Stimulated activated naive CD8-positive, alpha-beta T cell treated with anti-CD3 and anti-CD28 coated beads, Interleukin-15, Interleukin-2, amounts not matched to agents 100 U/mL and 50 U/mL, for 24 hours (primary cell): ENCODE data around the gene BPIFA3.
A peak's percentile ranks its signal among the peaks of the same experiment; 100 is the strongest.
"Not testable (repeated sequence)": the region's sequence is repeated elsewhere in the genome, so short reads cannot be mapped to it uniquely, and the experiment has no call there.

Experiments used
- ATAC-seq: fragments of 150-1000 bp; cut with Tn5 transposase; one replicate; pipeline ENCODE4 v1.10.0; 2021
- DNase-seq: peaks from one replicate; pipeline ENCODE4 v3.0.0; 2021

BPIFA3 gene

GRCh38 chr20:33217052-33217451 lies at the start of gene BPIFA3:
Gene BPIFA3, plus strand, starts transcription at chr20:33217352. Its CDS starts 185 bp downstream, at chr20:33217537.
- DNase-seq (no peak), ATAC-seq (no peak)

DNA sequence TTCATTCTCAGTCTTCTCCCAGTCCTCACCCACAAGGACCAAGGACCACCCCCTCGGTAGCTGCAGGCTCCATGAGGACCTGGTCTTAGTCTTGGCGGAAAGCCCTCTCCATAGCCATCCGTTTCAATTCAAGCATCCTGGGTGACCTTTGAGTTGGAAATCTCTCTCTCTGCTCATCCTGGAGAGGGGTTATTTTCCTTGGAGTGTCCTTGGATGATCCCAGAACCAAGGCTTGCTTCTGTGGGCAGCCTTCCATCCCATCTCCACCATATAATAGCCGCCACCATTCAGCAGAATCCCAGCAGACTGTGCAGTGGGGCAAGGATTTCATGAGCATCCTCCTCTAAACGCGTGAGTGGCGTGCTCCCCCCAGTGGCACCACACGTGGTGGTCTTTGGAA lies 49.3 kb upstream of the BPIFA3 start, which contains the start of gene BPIFA2:
Gene BPIFA2 (plus strand): TSS at position 301 of the 400 bp plus-strand sequence. CDS start 987 bp downstream, outside the sequence.
- no peak for DNase-seq
- no peak for ATAC-seq

DNA sequence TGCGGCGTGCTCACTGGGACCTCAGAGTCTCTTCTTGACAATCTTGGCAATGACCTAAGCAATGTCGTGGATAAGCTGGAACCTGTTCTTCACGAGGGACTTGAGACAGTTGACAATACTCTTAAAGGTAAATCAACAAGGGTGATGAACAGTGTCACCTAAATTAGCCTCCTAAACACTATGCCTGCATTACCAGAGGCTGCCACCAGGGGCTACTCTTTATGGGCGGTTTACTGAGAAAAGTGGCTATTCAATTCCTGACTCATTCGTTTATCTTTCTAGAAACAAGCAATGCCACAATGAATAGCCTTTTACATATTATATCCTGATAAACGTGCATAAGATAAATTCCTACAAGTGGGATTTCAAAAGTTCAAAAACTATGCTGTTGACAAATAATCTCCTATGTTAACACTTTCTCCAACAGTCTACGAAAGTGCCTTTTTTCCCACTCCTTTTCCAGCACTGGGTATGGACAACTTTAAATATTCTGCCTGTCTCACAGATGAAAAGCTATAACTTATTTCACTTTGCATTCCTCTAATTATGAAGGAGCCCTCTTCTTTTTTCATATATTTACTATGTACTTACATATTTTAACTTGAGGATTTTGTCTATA lies 47.9 kb upstream of the BPIFA3 start:
- ATAC-seq (no peak), DNase-seq (peak; percentile 48)

DNA sequence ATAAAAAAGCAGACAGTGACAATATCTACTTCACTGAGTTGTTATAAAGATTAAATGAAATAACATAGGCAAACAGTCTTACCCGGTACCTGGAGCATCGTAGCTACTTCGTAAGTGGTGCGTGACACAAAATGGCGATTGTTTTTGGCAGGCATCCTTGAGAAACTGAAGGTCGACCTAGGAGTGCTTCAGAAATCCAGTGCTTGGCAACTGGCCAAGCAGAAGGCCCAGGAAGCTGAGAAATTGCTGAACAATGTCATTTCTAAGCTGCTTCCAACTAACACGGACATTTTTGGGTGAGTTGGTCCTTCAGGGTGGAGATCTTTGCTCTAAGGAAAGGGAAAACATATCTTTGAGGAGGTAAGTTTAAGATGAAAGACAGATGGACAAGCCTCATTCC lies 44.4 kb upstream of the BPIFA3 start:
- no peak for DNase-seq

GRCh38 chr20:33175123-33175522 lies 42.0 kb upstream of the BPIFA3 start:
- DNase-seq (no peak), ATAC-seq (no peak)

More for the DNA sequence above, 44.4 kb upstream of the BPIFA3 start:
- no peak for ATAC-seq

DNA sequence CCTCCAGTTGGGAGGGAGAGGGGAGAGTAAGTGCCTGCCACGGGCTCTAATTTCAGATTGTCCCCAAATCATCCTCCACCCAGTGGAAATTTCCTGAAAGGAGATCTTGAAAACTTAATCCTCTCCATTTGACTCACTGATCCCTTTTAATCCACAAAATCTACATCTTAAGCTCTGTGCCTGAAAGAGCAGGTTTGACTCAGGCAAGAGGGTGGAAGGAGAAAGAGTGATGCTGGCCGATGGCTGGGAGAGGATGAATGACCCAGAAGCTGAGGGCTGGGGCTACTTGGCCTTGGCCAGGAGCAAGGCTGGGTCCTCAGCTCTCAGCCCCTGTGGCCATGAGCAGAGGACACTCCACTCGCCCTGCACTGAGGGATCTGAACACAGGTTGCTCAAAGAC lies 41.1 kb upstream of the BPIFA3 start:
- DNase-seq (no peak), ATAC-seq (no peak)

DNA sequence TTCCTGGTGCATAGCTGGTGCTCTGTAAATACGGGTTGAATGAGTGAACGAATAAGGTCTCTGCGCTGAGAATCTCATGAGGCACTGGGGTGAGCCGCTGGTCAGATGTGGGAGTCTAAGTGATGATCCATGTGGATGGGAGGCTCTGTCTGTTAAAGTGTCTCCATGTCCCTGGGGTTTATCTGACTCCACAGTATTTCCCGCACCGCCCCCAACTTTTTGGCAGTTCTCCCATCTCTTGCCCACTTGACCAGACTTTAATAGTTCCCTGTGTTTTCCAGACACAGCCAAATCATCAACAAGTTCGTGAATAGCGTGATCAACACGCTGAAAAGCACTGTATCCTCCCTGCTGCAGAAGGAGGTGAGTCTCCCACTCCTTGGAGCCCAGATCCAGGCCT lies 39.3 kb upstream of the BPIFA3 start:
- ATAC-seq (no peak), DNase-seq (no peak)

DNA sequence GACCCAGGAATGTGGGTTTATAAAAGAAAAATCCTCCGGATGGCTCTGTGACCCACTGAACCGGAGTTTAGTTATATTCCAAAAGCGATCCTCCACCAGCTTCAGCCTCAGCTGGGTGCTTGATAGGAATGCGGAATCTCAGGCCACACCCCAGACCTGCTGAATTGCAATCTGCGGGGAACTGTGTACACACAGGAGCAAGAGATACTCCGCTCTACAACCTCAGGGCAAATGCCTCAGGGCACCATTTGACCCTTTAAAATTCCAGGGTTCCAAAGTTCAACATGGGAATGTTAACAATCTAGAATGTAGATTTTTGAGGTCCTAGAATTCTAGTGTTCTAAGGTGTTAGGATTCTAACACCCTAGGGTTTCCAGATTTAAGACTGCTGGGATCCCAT lies 38.4 kb upstream of the BPIFA3 start:
- DNase-seq (no peak), ATAC-seq (no peak)

GRCh38 chr20:33180169-33180568 lies 37.0 kb upstream of the BPIFA3 start:
- ATAC-seq (no peak), DNase-seq (no peak)

GRCh38 chr20:33181482-33182093 lies 35.6 kb upstream of the BPIFA3 start:
- no peak for ATAC-seq
- DNase-seq: no peak

DNA sequence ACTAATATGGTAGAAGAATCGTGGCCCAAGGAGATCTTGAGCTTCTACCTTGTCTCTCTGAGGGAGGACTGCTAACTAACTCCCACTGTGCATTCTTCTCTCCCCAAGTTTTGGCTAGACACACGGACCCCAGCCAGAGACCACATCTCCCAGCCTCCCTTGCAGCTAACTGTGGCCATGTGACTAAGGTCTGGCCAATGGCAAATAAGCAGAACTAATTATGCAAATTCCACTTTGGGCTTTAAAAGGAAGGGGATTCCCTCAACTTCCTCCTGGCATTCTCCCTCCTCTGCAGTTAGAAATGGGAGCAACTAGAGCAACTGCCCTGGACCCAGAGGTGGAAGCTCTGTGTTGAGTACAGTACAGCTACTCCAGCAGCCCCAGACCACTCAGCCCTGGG lies 33.8 kb upstream of the BPIFA3 start:
- DNase-seq: no peak
- ATAC-seq: no peak

- DNase-seq, ATAC-seq: not testable (repeated sequence)
Measured at GRCh38 chr20:33185031-33185590, 32.0 kb upstream of the BPIFA3 start.

DNA sequence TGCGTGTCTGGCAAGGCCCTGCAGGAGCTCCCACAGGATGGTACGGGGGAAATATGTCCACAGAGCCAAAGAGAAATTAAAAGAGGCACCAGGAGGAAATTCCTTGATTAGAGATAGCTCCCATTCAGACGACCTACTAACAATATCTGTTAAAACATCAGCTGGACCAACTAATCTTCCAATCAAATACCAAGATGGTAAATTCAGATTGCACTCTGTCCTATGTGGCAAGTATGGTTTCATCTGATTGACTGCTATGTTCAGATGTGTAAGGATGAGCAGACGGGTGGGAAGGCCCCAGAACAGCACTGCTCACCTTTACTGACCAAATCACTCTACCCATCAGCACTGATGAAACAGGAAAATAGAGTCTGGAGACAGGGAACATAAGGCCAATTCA lies 29.7 kb upstream of the BPIFA3 start:
- ATAC-seq (no peak), DNase-seq (no peak)

GRCh38 chr20:33188421-33188820 lies 28.7 kb upstream of the BPIFA3 start:
- no peak for ATAC-seq
- no peak for DNase-seq

GRCh38 chr20:33191484-33191883 lies 25.7 kb upstream of the BPIFA3 start:
- ATAC-seq: no peak
- DNase-seq: no peak

GRCh38 chr20:33191955-33192354 lies 25.2 kb upstream of the BPIFA3 start:
- ATAC-seq: no peak
- no peak for DNase-seq

DNA sequence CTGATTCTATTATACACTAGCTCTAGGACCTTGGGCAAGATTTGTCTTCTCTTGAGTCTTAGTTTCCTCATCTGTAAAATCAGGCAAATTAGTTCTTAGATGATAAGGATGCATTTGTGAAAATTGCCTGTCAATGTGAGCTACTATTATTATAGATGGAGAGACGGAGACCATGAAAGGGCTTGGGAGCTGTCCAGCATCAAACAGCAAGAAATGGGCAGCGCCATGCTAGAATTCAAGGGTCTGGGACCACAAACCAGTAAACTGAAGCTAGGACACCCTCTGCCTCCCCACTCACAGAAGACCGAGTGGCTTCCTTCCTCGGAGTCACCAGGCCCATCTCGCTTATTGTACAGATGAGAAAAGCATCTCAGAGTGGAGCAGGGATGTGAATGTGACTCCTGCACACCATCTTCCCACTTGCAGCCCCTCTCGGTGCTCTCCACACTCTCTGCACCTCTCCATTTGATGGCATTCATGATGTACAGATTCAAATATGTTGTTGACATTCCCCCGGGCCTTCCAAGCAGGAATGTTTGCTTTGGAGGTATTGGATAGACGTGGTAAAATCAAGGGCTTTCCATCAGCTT lies 24.1 kb upstream of the BPIFA3 start:
- DNase-seq (no peak), ATAC-seq (no peak)

- DNase-seq (no peak), ATAC-seq (no peak)
Measured at GRCh38 chr20:33199026-33199425, 18.1 kb upstream of the BPIFA3 start.

- ATAC-seq (no peak), DNase-seq (no peak)
Measured at GRCh38 chr20:33202451-33202850, 14.7 kb upstream of the BPIFA3 start.

DNA sequence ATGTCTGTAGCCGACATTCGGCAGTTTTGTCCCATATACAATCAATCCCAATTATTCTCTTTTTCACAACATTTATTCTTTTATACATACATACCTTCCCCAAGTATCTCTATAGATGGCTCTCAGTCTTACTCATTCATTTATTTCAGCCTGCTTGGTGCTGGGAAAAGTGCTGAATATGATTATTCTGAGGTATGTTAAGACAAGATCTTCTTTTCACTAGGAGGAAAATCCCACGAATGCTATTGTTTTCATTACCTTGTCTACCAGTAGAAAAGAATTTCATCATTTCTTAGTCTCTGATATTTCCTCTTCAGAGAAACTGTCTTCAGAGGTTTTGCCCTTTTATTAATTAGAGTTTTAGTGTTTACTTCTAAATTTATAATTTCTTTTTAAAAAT lies 13.7 kb upstream of the BPIFA3 start:
- DNase-seq (no peak), ATAC-seq (no peak)

- DNase-seq: peak; percentile 57
- no peak for ATAC-seq
Measured at GRCh38 chr20:33209789-33210188, 7.4 kb upstream of the BPIFA3 start.

DNA sequence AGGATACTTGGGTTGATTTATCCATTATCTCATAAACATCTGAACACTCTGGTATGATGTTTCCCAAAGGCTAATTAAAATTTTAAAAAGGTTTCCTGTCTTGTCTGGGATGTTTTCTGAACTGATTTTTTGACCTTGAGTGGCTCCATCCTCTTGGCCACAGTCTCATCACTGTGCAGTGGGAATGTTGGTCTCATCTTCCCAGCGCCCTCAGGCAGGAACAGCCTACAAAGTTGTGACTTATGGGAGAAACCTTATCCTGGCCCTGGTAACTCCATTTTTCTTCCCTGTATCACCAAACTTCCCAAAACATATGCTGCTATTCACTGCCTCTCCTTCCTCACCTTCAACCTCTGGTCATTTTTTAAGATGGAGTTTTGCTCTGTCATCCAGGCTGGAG lies 6.8 kb upstream of the BPIFA3 start:
- DNase-seq (no peak), ATAC-seq (no peak)

DNA sequence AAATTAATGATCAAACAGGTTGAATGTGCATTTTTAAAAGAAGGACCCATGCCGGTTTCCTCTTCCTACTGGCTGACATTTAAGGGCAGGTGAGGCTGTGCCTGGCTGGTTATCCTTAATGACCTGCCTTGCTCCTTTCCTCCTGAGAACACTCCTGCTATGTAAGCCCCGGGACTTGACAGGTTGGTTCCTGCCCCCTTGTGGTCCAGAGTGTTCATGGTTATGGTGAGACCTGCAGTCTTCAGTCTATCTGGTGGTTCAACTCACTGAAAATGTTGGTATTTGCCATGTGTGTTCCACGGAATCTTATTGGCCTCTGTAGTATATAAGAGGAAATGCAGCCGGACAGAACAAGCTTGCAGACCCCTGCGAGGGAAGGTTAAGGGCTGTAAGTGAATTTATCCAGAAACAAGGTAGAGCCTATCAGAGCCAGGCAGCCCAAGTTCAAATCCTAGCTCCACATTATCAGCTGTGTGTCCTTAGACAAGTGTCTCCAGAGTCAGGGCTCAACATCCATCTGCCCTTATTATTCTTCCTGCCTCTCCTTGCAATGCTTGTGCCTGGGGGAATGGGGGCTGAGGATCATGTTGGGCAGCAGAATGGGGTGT lies 5.2 kb upstream of the BPIFA3 start:
- DNase-seq: peak; percentile 11
- no peak for ATAC-seq
